Ishikawa (cell line): ENCODE measurements around the gene CDH16.

Experiments
- CEBPB ChIP-seq: IDR thresholded peaks from 2 replicates; pipeline ENCODE4 v1.6.1; 2012
- CREB1 ChIP-seq: IDR thresholded peaks from 2 replicates; pipeline ENCODE4 v1.6.1; 2012; ENCODE audit warnings: low read depth
- EGR1 ChIP-seq: IDR thresholded peaks from 2 replicates; pipeline ENCODE4 v1.6.1; 2012
- EP300 ChIP-seq: IDR thresholded peaks from 2 replicates; pipeline ENCODE4 v1.6.1; 2012; ENCODE audit warnings: borderline replicate concordance
- FOXM1 ChIP-seq: IDR thresholded peaks from 2 replicates; pipeline ENCODE4 v1.6.1; 2012; ENCODE audit warnings: low read depth, borderline replicate concordance
- MAX ChIP-seq: IDR thresholded peaks from 2 replicates; pipeline ENCODE4 v1.6.1; 2012
- NFIC ChIP-seq: IDR thresholded peaks from 2 replicates; pipeline ENCODE4 v1.6.1; 2012
- RAD21 ChIP-seq: IDR thresholded peaks from 2 replicates; pipeline ENCODE4 v1.6.1; 2012; ENCODE audit warnings: low read depth
- TAF1 ChIP-seq: IDR thresholded peaks from 2 replicates; pipeline ENCODE4 v1.6.1; 2012; ENCODE audit warnings: low read depth, mild to moderate bottlenecking
- TCF12 ChIP-seq: IDR thresholded peaks from 2 replicates; pipeline ENCODE4 v1.6.1; 2012; ENCODE audit warnings: low read depth
- TEAD4 ChIP-seq: IDR thresholded peaks from 2 replicates; pipeline ENCODE4 v1.6.1; 2012
- YY1 ChIP-seq: IDR thresholded peaks from 2 replicates; pipeline ENCODE4 v1.6.1; 2012; ENCODE audit warnings: low read depth
- ZBTB7A ChIP-seq: IDR thresholded peaks from 2 replicates; pipeline ENCODE4 v1.6.1; 2012; ENCODE audit warnings: low read depth
- TF ChIP-seq, protein P1 (sequence below): IDR thresholded peaks from 2 replicates; pipeline ENCODE4 v1.6.1; 2012
- TF ChIP-seq, protein P2 (sequence below): IDR thresholded peaks from 2 replicates; pipeline ENCODE4 v1.6.1; 2012; ENCODE audit warnings: low read depth, mild to moderate bottlenecking

CDH16 gene

DNA sequence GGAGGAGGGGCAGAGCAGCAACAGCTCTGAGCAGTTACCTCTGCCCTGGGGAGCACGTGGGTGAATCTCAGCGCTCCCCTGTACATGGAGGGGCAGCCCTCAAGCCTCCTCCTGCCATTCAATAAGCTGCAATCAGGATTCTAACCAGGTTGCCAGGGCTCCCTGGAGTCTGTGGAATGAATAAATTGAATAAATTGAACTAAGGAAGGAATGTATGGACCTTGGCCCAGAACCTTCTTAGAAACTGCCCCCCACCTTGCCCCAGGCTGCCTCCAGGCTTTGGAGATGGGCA, 1.6 kb upstream of the CDH16 start:
- TF ChIP-seq FOXM1 (no peak), RAD21 (no peak), TCF12 (no peak), TAF1 (no peak), EP300 (no peak), ZBTB7A (no peak), MAX (no peak), CEBPB (no peak), CREB1 (no peak), NFIC (no peak), YY1 (no peak), TEAD4 (no peak), EGR1 (no peak)
- TF ChIP-seq, protein P1, sequence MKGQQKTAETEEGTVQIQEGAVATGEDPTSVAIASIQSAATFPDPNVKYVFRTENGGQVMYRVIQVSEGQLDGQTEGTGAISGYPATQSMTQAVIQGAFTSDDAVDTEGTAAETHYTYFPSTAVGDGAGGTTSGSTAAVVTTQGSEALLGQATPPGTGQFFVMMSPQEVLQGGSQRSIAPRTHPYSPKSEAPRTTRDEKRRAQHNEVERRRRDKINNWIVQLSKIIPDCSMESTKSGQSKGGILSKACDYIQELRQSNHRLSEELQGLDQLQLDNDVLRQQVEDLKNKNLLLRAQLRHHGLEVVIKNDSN = no peak
- TF ChIP-seq, protein P2, sequence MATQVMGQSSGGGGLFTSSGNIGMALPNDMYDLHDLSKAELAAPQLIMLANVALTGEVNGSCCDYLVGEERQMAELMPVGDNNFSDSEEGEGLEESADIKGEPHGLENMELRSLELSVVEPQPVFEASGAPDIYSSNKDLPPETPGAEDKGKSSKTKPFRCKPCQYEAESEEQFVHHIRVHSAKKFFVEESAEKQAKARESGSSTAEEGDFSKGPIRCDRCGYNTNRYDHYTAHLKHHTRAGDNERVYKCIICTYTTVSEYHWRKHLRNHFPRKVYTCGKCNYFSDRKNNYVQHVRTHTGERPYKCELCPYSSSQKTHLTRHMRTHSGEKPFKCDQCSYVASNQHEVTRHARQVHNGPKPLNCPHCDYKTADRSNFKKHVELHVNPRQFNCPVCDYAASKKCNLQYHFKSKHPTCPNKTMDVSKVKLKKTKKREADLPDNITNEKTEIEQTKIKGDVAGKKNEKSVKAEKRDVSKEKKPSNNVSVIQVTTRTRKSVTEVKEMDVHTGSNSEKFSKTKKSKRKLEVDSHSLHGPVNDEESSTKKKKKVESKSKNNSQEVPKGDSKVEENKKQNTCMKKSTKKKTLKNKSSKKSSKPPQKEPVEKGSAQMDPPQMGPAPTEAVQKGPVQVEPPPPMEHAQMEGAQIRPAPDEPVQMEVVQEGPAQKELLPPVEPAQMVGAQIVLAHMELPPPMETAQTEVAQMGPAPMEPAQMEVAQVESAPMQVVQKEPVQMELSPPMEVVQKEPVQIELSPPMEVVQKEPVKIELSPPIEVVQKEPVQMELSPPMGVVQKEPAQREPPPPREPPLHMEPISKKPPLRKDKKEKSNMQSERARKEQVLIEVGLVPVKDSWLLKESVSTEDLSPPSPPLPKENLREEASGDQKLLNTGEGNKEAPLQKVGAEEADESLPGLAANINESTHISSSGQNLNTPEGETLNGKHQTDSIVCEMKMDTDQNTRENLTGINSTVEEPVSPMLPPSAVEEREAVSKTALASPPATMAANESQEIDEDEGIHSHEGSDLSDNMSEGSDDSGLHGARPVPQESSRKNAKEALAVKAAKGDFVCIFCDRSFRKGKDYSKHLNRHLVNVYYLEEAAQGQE = no peak

- TF ChIP-seq, protein P2 = no peak
- TF ChIP-seq FOXM1 (no peak), CREB1 (no peak), MAX (no peak), CEBPB (no peak), YY1 (no peak), TAF1 (no peak), TEAD4 (no peak), TCF12 (no peak)
- TF ChIP-seq, protein P1 = no peak
These were observed 1.0 kb upstream of the CDH16 start for GRCh38 chr16:66919569-66920298.

DNA sequence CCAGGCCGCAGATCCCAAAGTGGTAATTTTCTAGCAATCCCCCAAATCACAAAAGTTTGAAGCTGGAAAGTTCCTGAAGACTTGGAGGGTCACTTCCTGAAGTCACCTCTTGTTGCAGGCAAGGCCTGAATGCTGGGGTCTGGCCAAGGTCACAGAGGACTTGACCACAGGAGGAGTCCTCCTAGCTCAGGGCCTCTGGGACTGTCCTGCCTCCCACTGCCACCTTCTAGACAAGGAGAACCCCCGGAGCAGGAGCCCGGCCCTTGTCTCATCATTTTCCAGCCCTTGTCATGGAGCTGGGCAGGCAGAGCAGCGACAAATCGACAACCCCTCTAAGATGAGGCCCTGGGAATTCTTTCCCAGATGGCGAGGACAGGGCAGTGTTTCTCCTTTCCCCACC, 330 bp downstream of the CDH16 start:
- TF ChIP-seq, protein P2 = no peak

GRCh38 chr16:66917741-66918140, 944 bp downstream of the CDH16 start:
- TF ChIP-seq YY1 = no peak
- no peak for TF ChIP-seq NFIC
- no peak for TF ChIP-seq EGR1
- TF ChIP-seq FOXM1 = no peak
- no peak for TF ChIP-seq RAD21
- no peak for TF ChIP-seq CEBPB

- TF ChIP-seq FOXM1 = no peak
- no peak for TF ChIP-seq CEBPB
These were observed 2.2 kb downstream of the CDH16 start for GRCh38 chr16:66916518-66916917.

DNA sequence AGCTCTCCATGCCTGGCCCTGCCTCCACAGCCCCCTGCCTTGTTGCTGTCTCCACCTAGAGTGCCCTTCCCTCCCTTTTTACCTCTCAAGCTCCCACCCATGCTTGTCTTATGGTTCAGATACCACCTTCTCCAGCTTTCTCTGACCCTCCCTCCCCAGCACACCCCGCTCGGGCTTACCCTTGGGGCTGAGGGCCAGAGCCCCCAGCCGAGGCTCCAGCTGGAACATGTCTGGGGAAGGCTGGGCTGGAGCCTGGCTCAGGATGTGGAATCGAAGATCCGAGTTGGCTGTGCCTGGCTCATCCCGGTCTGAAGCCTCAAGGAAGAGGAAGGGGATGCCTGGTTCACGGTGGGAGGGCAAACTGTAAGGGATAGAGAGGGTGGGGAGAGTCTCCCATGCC, 3.6 kb downstream of the CDH16 start:
- no peak for TF ChIP-seq CREB1
- no peak for TF ChIP-seq ZBTB7A
- no peak for TF ChIP-seq EP300
- TF ChIP-seq, protein P1 = no peak
- TF ChIP-seq EGR1 = no peak
- no peak for TF ChIP-seq FOXM1
- TF ChIP-seq, protein P2 = no peak
- no peak for TF ChIP-seq NFIC
- TF ChIP-seq MAX = no peak
